Mucosa of descending colon (tissue), 3 donors: ENCODE results near the gene STT3A. TPM values are rescaled to one million over a fixed set of nuclear protein-coding genes. Genes with fewer than 3 reads are reported as not detected.

Experiments used
- ATAC-seq: fragments of 200-7000 bp; cut with Tn5 transposase; one replicate; pipeline ENCODE4 v1.9.1; 2020; ENCODE audit warnings: mild to moderate bottlenecking, moderate library complexity
- DNase-seq, 3 donors: peaks; one replicate each; pipeline ENCODE4 v3.0.0-alpha.2; 2020
- H3K36me3 ChIP-seq: fragments of 200-600 bp; one replicate; pipeline ENCODE4 v1.8.0; 2021; ENCODE audit warnings: low read depth, mild to moderate bottlenecking
- H3K4me1 ChIP-seq: fragments of 200-600 bp; one replicate; pipeline ENCODE4 v1.8.0; 2021; ENCODE audit warnings: low read depth, mild to moderate bottlenecking
- H3K4me3 ChIP-seq: fragments of 200-600 bp; one replicate; pipeline ENCODE4 v1.8.0; 2021; ENCODE audit warnings: mild to moderate bottlenecking
- H3K9me3 ChIP-seq: fragments of 200-600 bp; one replicate; pipeline ENCODE4 v1.8.0; 2021; ENCODE audit warnings: mild to moderate bottlenecking
- CTCF ChIP-seq: fragments of 200-600 bp; IDR thresholded peaks from one replicate; pipeline ENCODE4 v1.8.0; 2022; ENCODE audit warnings: antibody characterized with exemption, mild to moderate bottlenecking
- intact Hi-C, 2 donors: fragments of 100-400 bp; cut with DNase I in 1 of 2; cut with micrococcal nuclease in 1 of 2; formaldehyde crosslinking; loops; one replicate each; pipeline versions ENCODE4 v1.11.0 to v1.11.1; 2022; cut with DNase I, micrococcal nuclease
- total RNA-seq, 3 donors: library from RNA; stranded (reverse); fragmentation: NEBNext Ultra II Directional in 2 of 3; extraction: Animal tissue kit (Norgen Biotek cat#: 25700) in 2 of 3; gene quantifications; one replicate each; pipeline versions ENCODE4 v1.2.1 to v1.2.4, GENCODE V29; 2021 to 2023
- donor health status: DM: no; HTN: no; CAD: no; lungs with moderate emphysema.
- donor health status: DM: no; HTN: no; CAD: no.
- donor health status: DM: no; HTN: yes; CAD: no.

Gene STT3A
- total RNA-seq, 3 donors from 2014 or later: 88.4 to 137 (median 89.6) TPM

GRCh38 chr11:125670172-125670571 lies 77.5 kb downstream of the STT3A start:
- Histone ChIP-seq H3K4me1 (no peaks in the 10 kb centered on the region), H3K36me3 (no peaks in the 10 kb centered on the region), H3K4me3 (no peak overlapping the region), H3K9me3 (no peaks in the 10 kb centered on the region)
- no peak for TF ChIP-seq CTCF
- DNase-seq (no peak), ATAC-seq (peak; percentile 81)
- intact Hi-C loops: no loop called here

GRCh38 chr11:125671561-125671960 lies 78.9 kb downstream of the STT3A start:
- no peak overlapping the region for H3K4me3 ChIP-seq
- no peaks in the 10 kb centered on the region for H3K4me1 ChIP-seq
- ATAC-seq: no peak
- no peak for DNase-seq
- intact Hi-C loops: no loop called here
- TF ChIP-seq CTCF: no peak
- no peaks in the 10 kb centered on the region for H3K36me3 ChIP-seq
- no peaks in the 10 kb centered on the region for H3K9me3 ChIP-seq

Other genes with a start within 250 kb of the STT3A start
- 10 to 100 TPM in 1 of 3 donors, 1 to 10 TPM in 2; 5.3 to 38.7 (median 7.4) TPM for gene FEZ1, start 96.6 kb upstream of the STT3A start, total RNA-seq
- 10 to 100 TPM; 70.6 to 83.1 (median 77.0) TPM for gene EI24, start 23.4 kb upstream of the STT3A start, total RNA-seq
- gene CHEK1, start 32.3 kb downstream of the STT3A start, total RNA-seq: 10 to 100 TPM in 1 of 3 donors, 1 to 10 TPM in 2; 5.6 to 15.0 (median 8.8) TPM
- gene ACRV1, start 88.0 kb downstream of the STT3A start, total RNA-seq: under 1 TPM in 1 of 3 donors, not detected in 2; 0.38 TPM
- gene PATE1, start 153.4 kb downstream of the STT3A start, total RNA-seq: not detected
- gene PATE2, start 186.0 kb downstream of the STT3A start, total RNA-seq: under 1 TPM in 1 of 3 donors, not detected in 2; 0.22 TPM
- gene PATE3, start 195.3 kb downstream of the STT3A start, total RNA-seq: not detected
- not detected for gene PATE4, start 240.5 kb downstream of the STT3A start, total RNA-seq